ENCODE measurements around the gene ERMARD.

DNA sequence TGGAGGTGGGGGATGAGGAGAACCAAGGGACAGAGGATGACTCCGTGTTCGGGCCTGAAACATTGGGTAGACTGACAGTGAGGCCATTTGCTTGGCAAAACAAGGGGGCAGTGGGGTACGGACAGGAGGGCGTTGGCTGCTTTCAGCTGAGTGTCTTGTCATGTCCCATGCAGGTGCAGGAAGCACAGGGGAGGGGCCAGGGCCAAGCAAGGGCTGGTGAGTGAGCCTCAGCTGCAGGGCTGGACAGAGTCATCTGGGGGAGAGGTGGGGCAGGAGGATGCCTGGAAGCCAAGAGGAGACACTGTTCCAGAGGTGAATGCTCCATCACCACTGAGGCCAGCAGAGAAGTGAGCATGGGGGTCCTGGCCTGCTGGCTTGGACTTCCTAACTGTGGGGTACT lies 78.4 kb downstream of the ERMARD start:
- TF ChIP-seq, protein P1, sequence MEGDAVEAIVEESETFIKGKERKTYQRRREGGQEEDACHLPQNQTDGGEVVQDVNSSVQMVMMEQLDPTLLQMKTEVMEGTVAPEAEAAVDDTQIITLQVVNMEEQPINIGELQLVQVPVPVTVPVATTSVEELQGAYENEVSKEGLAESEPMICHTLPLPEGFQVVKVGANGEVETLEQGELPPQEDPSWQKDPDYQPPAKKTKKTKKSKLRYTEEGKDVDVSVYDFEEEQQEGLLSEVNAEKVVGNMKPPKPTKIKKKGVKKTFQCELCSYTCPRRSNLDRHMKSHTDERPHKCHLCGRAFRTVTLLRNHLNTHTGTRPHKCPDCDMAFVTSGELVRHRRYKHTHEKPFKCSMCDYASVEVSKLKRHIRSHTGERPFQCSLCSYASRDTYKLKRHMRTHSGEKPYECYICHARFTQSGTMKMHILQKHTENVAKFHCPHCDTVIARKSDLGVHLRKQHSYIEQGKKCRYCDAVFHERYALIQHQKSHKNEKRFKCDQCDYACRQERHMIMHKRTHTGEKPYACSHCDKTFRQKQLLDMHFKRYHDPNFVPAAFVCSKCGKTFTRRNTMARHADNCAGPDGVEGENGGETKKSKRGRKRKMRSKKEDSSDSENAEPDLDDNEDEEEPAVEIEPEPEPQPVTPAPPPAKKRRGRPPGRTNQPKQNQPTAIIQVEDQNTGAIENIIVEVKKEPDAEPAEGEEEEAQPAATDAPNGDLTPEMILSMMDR (IDR thresholded peaks at IDR 0.05; ENCODE audit: low read depth, low read length), result no peak
- TF ChIP-seq EZH2phosphoT487 (IDR thresholded peaks at IDR 0.05; ENCODE audit: low read depth), result no peak

Data from OCI-LY3 (cell line).